GM19035 (cell line): ENCODE results near the gene LHX1.

ENCODE experiments used
- ATAC-seq: cut with Tn5 transposase; IDR thresholded peaks from one replicate; pipeline ENCODE4 v1.9.1; 2021; ENCODE audit not compliant: unreplicated experiment

LHX1 gene

GRCh38 chr17:36937001-36937958 lies at the start of gene LHX1:
LHX1 (plus strand) TSS chr17:36937475; CDS start chr17:36938198, 723 bp downstream.
- ATAC-seq = no peak

DNA sequence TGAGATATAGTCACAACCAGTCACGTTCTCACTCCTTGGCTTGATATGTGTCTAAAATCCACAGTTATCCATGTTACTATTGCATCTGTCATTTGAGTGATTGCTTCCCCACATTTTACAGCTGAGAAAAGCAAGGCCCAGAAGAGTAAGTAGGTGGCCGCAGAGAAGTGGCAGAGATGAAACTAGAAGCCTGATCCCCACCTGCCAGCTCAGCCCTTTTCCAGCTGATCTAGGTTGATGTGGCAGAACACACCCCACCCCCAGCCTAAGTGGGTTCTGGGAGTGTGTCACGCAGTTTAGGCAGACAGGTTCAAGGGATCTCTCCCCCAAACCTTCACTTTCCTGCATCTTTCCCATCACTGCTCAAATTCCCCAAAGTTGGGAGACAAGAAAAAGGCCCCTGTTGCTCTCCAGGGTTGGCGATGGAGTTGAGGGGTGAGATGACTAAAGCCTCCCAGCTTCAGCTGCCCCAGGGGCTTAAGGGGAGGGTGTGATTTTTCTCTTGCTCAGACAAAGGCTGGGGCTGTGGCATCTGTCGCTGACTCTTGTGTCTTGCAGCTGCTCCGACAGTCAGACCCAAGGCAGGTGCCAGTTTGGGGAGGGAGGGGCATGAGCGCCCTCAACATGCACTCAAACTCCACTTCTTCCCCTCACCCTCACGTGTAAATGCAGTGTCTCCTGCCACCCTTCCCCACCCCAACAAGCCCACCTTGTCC lies 48.9 kb upstream of the LHX1 start:
- ATAC-seq = no peak

DNA sequence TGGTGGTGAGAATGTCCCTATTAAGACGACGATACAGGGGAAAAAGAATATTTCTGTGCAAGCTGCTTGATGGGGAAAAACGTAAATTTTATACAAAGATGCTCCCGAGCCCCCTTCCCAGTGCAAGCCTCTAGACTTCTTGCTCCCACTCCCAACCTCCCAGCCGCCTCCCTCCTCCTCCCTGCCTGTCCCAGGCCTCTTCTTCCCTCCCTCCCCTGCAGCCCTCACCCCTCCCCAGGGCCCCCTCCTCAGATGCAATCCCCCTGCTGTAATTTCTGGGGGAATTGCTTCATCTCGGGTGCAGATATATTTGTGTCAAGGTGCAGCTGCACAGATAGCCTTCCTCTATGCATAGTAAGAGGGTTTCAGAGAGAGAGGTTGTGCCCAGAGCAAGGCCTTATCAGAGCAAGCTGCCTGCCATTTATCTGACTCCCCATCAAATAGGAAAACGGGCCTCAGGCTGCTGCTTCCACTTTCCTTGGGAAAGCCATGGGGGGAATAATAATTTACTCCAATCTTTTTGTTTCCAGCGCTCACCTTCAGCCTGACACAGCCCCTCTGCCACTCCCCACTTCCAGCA lies 47.4 kb upstream of the LHX1 start:
- ATAC-seq = no peak

GRCh38 chr17:36890398-36891168 lies 46.7 kb upstream of the LHX1 start:
- ATAC-seq = no peak

DNA sequence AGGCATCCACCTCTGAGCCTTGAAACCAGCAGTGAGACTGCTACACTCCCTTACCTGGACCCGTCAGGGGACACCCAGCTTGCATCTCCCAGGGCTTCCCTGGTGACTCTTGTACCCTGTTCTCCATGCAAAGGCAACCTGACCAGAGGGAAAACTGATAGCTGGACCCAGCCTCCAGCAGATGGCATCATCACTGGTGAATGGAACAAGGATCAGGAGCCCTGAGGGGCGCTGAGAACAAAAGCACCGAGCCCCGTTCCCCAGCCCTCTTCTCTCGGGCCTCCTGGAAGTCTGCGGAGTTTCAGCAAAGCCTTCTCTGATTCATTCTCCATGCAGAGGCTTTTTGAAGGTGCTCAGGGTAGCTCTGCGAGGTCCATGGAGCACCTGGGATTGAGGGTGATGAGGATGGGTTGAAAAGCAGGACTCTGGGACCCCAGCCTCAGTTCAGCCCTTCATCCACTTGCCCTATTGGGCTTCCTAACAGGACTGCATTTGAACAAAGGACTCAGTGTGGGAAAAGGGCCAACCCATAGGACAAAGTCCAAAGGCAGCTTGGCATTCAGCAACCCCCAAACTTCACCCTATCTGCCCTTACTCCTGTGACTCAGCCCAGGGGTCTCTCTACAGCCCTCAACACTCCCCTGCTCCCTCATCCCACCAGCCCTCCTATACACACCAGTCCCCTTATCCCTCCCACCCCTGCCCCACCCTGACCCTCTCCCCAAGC lies 45.0 kb upstream of the LHX1 start:
- no peak for ATAC-seq

DNA sequence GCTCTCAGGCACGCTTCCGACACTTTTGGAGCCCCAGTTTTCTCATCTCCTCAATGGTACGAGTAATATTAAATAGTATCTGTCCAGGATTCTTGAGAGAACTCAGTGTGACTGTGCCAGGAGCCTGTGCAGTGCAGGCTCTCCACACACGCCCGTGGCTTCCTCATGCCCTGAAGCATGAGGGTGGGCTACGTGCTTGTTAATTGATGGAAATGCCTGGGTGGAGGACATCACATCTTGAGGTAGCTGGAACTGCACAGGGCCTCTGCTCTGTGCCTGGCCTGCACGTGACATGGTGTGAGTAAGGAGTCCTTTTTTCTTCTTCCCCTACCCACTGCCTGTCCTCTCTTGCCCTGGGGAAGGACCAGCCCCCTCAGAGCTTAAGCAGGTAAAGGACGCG lies 43.1 kb upstream of the LHX1 start:
- no peak for ATAC-seq

DNA sequence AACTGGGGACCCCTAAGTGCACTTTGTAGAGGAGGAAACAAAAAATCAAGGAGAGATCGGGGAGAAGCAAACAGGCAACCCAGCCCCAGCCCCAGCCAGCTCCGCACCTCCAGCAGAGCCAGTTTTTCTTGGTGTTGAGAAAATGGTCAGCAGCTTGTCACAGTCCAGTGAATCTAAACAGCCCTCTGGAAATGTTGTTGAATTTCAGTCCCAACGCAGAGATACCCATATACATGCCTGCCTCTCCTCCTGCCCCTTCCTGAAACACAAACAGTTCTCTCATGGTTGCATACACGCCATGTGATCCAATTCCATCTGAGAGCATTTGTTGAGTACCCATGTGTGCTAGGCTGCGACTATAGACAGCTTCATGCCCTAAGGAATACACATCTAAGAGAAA lies 42.4 kb upstream of the LHX1 start:
- no peak for ATAC-seq

- no peak for ATAC-seq
These were observed 37.8 kb upstream of the LHX1 start for GRCh38 chr17:36899250-36900159.

- no peak for ATAC-seq
These were observed 37.1 kb upstream of the LHX1 start for GRCh38 chr17:36900160-36900512.

DNA sequence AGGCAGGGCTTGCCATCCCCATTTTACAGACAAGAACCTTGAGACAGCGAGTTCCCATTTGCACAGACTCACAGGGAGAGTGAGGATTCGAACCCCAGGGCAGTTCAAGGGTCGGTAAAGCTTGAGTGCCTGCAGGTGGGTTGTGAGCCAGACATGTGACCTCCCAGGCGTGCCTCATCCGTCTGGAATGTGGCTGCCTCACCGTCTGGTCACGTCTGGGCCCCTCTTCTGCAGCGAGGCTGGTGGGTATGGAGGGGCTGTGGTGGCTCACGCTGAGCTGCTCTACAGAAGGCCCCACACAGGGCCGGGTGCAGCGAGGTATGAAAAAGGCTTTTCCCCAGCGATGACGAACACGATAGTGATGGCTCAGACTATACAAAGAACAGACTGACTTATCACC lies 35.8 kb upstream of the LHX1 start:
- no peak for ATAC-seq

- ATAC-seq = no peak
These were observed 29.9 kb upstream of the LHX1 start for GRCh38 chr17:36907407-36907806.

DNA sequence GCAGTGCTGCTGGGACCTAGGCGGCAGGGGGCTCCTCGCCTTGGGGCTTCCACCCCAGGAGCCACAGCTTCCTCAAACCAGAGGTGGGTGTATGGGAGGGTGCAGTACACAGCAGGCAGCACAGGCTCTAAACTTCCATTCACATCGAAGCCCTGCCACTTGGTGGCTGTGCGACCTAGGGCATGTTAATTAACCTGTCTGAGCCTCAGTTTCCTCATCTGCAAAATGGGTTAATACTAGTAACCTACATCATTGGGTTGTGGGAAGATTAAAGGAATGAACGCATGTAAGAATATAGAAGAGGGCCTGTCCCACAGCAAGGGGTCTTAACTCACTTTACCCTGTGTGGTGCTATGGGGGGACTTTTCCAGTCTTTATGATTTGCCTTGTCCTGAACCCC lies 26.8 kb upstream of the LHX1 start:
- ATAC-seq = no peak

GRCh38 chr17:36911001-36911400 lies 26.3 kb upstream of the LHX1 start:
- no peak for ATAC-seq

GRCh38 chr17:36913132-36913531 lies 24.1 kb upstream of the LHX1 start:
- no peak for ATAC-seq

DNA sequence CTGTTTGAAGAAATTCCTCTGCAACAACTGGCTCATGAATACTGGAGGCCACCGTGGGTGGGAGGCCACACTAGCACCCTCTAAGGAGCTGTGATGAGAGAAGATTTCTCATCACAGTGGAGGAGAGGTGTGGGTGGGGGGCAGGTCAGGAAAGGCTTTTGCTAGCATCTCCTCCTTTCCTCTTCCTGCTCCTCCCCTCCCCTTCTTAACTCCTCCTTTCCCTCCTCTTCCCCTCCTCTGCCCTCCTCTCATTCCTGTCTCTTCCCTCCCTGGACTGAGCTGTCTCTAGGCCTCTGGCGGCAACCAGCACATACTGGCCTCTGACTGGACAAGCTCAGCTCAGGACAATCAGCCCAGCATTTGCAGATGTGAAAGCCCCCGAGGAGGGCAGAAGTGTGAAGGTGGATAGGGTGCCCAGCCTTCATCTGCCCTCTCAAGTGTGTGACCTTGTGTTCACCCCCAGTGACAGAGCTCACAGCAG lies 19.0 kb upstream of the LHX1 start:
- no peak for ATAC-seq

DNA sequence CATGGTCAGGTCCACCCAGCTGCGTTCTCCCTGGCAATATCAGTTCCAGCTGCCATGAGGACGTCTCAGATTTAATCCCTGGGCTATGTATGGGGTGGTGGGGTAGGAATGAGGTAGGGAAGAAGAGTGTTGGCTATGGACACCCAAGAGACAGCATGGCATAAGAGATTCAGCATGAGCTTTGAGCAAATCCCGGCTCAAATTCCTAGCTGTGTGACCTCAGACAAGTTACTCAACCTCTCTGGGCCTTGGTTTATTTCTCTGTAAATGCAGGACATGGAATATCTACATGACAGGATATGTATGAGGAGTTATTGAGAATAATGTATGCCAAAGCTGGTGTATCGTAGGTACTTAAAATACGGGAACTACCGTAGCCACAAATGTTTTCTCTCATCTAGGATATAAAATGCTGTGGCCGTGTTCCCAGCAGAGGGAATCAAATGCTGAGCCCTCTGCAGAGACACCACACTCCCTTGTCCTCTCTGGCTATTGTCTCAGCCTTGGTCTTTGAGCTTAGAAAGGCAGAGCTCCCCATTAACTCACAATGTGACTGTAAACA lies 17.8 kb upstream of the LHX1 start:
- ATAC-seq = no peak

DNA sequence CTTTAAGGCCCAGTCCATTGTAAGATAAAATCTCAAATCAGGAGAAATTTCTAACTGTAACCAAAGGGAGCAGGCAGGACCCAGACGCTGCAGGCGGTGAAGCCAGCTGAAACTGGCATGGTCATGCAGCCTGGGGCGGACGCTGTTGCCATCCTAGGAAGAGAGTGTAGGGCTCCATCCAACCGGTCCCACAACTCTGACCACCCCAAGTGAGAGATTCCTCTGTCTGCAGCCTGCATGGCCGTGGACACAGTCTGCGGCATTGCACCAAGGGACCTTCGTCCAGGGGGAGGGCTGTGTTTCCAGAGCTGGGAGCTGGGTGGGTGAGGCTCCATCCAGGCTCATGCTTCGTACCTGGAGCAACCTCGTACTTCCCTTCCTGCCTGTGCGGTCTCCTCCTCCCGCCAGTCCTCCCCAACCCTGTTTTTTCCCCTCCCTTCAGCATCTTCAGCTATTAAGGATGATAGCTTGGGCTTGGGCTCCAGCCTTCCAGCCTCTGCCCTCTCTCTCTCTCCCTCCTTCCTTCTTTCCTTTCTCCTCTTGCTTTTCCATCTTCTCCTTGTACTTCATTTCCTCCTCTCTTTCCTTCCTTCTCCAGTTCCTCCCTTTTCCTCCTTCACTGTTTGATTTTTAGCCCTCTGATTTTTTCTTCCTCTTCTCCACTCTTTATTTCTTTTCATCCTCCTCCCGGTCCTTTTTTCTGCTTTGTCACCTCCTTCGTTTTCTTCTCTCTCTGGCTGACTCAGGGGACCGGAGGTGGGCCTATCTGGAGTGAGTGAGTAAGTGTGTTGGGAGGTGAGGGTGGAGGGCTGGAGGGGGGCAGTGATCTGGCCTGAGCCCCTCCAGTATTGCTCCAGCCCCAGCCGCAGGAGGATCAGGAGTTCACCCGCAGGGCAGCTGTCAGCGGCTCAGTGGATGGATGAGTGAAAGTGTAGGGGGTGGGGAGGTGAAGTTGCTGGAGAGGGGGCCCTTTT lies 17.0 kb upstream of the LHX1 start:
- ATAC-seq = no peak
